NCI-H2227 treated with DMSO at 0.1 percent for 48 hours (cell line): ENCODE results near the gene C3orf52.

Experiments
- DNase-seq: peaks from one replicate; lab custom pipeline; 2025; lab: John Stamatoyannopoulos, UW

The C3orf52 gene

GRCh38 chr3:112119962-112120836, 34.0 kb downstream of the C3orf52 start:
- no peak for DNase-seq

GRCh38 chr3:112121577-112122547, 35.7 kb downstream of the C3orf52 start:
- DNase-seq, result no peak

- DNase-seq, result no peak
These were observed 36.7 kb downstream of the C3orf52 start for GRCh38 chr3:112122870-112123269.

GRCh38 chr3:112123548-112123947, 37.4 kb downstream of the C3orf52 start:
- no peak for DNase-seq

- DNase-seq, result no peak
These were observed 38.9 kb downstream of the C3orf52 start for GRCh38 chr3:112124907-112125607.

GRCh38 chr3:112126511-112126911, 40.3 kb downstream of the C3orf52 start:
- no peak for DNase-seq

GRCh38 chr3:112127522-112128494, 41.6 kb downstream of the C3orf52 start:
- no peak for DNase-seq

GRCh38 chr3:112128843-112129727, 42.9 kb downstream of the C3orf52 start:
- no peak for DNase-seq

GRCh38 chr3:112129925-112130637, 43.9 kb downstream of the C3orf52 start:
- DNase-seq, result no peak

GRCh38 chr3:112130638-112130993, 44.4 kb downstream of the C3orf52 start:
- no peak for DNase-seq

GRCh38 chr3:112131111-112131510, 44.9 kb downstream of the C3orf52 start:
- DNase-seq, result no peak

GRCh38 chr3:112132088-112132487, 45.9 kb downstream of the C3orf52 start:
- no peak for DNase-seq

GRCh38 chr3:112132554-112132953, 46.4 kb downstream of the C3orf52 start:
- no peak for DNase-seq

GRCh38 chr3:112132975-112133448, 46.8 kb downstream of the C3orf52 start, which contains the start of gene GCSAM:
Gene GCSAM, minus strand, starts transcription at chr3:112133248. Its CDS starts 128 bp downstream, at chr3:112133120.
- no peak for DNase-seq

GRCh38 chr3:112133626-112134334, 47.6 kb downstream of the C3orf52 start:
- DNase-seq, result no peak

- DNase-seq, result no peak
These were observed 48.3 kb downstream of the C3orf52 start for GRCh38 chr3:112134335-112135124.

GRCh38 chr3:112136046-112136445, 49.9 kb downstream of the C3orf52 start:
- DNase-seq, result no peak
